WTC11 (cell line): ENCODE results near the gene SLC22A15. TPM values are rescaled to one million over a fixed set of nuclear protein-coding genes. Genes with fewer than 3 reads are reported as not detected.

Source experiments
- ATAC-seq: fragments of 200-7000 bp; cut with Tn5 transposase; 2 replicates; pipeline ENCODE4 v1.10.0; 2021; ENCODE audit warnings: mild to moderate bottlenecking, moderate library complexity
- CTCF ChIA-PET: fragments of 300-600 bp; sonication (Branson Sonifier 250); formaldehyde crosslinking; loops from one replicate; lab custom pipeline; 2021; ENCODE audit warnings: antibody characterized with exemption; lab: Charles Lee
- POLR2A ChIA-PET: fragments of 350-600 bp; sonication (Branson Sonifier 250); formaldehyde crosslinking; loops from one replicate; lab custom pipeline; 2021; ENCODE audit warnings: antibody characterized with exemption; lab: Charles Lee
- DNase-seq: peaks from one replicate; pipeline ENCODE4 v3.0.0; 2021; ENCODE audit warnings: low spot score
- H3K27ac Mint-ChIP-seq: 2 replicates; pipeline ENCODE4 v1.8.0; 2021; ENCODE audit warnings: mixed read lengths
- H3K27me3 Mint-ChIP-seq: 2 replicates; pipeline ENCODE4 v1.8.0; 2021; ENCODE audit warnings: low read depth, mild to moderate bottlenecking, moderate library complexity, mixed read lengths
- H3K36me3 Mint-ChIP-seq: 2 replicates; pipeline ENCODE4 v1.8.0; 2021; ENCODE audit warnings: mixed read lengths
- H3K4me1 Mint-ChIP-seq: 2 replicates; pipeline ENCODE4 v1.8.0; 2022; ENCODE audit warnings: mixed read lengths
- H3K4me3 Mint-ChIP-seq: 2 replicates; pipeline ENCODE4 v1.8.0; 2021; ENCODE audit warnings: mild to moderate bottlenecking, moderate library complexity, mixed read lengths
- H3K9me3 Mint-ChIP-seq: 2 replicates; pipeline ENCODE4 v1.8.0; 2021; ENCODE audit warnings: mixed read lengths
- AR ChIP-seq: fragments of 250-450 bp; sonication (Bioruptor Pico); IDR thresholded peaks from 2 replicates; pipeline ENCODE4 v1.9.0; 2021; ENCODE audit warnings: mild to moderate bottlenecking
- ATF1 ChIP-seq: sonication (generic); formaldehyde crosslinking; IDR thresholded peaks from 2 replicates; pipeline ENCODE4 v1.8.1; 2023; ENCODE audit warnings: mild to moderate bottlenecking, moderate library complexity, missing genetic modification reagents
- CBFB ChIP-seq: sonication (generic); formaldehyde crosslinking; IDR thresholded peaks from 2 replicates; pipeline ENCODE4 v1.8.1; 2022; ENCODE audit warnings: mild to moderate bottlenecking, low read depth, missing genetic modification reagents
- E2F1 ChIP-seq: sonication (generic); formaldehyde crosslinking; IDR thresholded peaks from 2 replicates; pipeline ENCODE4 v1.8.0; 2022; ENCODE audit warnings: mild to moderate bottlenecking, missing genetic modification reagents
- FOXJ3 ChIP-seq: sonication (generic); formaldehyde crosslinking; IDR thresholded peaks from 2 replicates; pipeline ENCODE4 v1.9.0; 2021; ENCODE audit warnings: missing genetic modification reagents, mild to moderate bottlenecking, borderline replicate concordance
- FOXK1 ChIP-seq: sonication (generic); formaldehyde crosslinking; IDR thresholded peaks from 2 replicates; pipeline ENCODE4 v1.8.0; 2022; ENCODE audit warnings: mild to moderate bottlenecking, moderate library complexity, missing genetic modification reagents
- FOXP1 ChIP-seq: sonication (generic); formaldehyde crosslinking; IDR thresholded peaks from 2 replicates; pipeline ENCODE4 v1.8.0; 2022; ENCODE audit warnings: missing genetic modification reagents, mild to moderate bottlenecking, moderate library complexity, borderline replicate concordance
- FOXP4 ChIP-seq: sonication (generic); formaldehyde crosslinking; IDR thresholded peaks from 2 replicates; pipeline ENCODE4 v1.8.0; 2022; ENCODE audit warnings: mild to moderate bottlenecking, missing genetic modification reagents
- GABPB1 ChIP-seq: sonication (generic); formaldehyde crosslinking; IDR thresholded peaks from 2 replicates; pipeline ENCODE4 v1.8.1; 2023; ENCODE audit warnings: mild to moderate bottlenecking, missing genetic modification reagents
- HMGA2 ChIP-seq: fragments of 250-450 bp; sonication (Bioruptor Pico); IDR thresholded peaks from 2 replicates; pipeline ENCODE4 v1.4.0; 2021; ENCODE audit warnings: mild to moderate bottlenecking, moderate library complexity
- JUN ChIP-seq: sonication (generic); formaldehyde crosslinking; IDR thresholded peaks from 2 replicates; pipeline ENCODE4 v1.8.0; 2023; ENCODE audit warnings: mild to moderate bottlenecking, missing genetic modification reagents
- OVOL2 ChIP-seq: fragments of 250-450 bp; sonication (Bioruptor Pico); IDR thresholded peaks from 2 replicates; pipeline ENCODE4 v1.9.0; 2021; ENCODE audit warnings: mild to moderate bottlenecking, borderline replicate concordance
- TCF7 ChIP-seq: sonication (generic); formaldehyde crosslinking; IDR thresholded peaks from 2 replicates; pipeline ENCODE4 v1.8.0; 2022; ENCODE audit warnings: mild to moderate bottlenecking, low read depth, missing genetic modification reagents, moderate library complexity
- ZBTB21 ChIP-seq: sonication (generic); formaldehyde crosslinking; IDR thresholded peaks from 2 replicates; pipeline ENCODE4 v1.8.1; 2023; ENCODE audit warnings: mild to moderate bottlenecking, missing genetic modification reagents, borderline replicate concordance
- ZNF121 ChIP-seq: sonication (generic); formaldehyde crosslinking; IDR thresholded peaks from 2 replicates; pipeline ENCODE4 v1.8.0; 2023; ENCODE audit warnings: missing genetic modification reagents
- ZNF317 ChIP-seq: sonication (generic); formaldehyde crosslinking; IDR thresholded peaks from 2 replicates; pipeline ENCODE4 v1.8.1; 2023; ENCODE audit warnings: low read depth, mild to moderate bottlenecking, moderate library complexity, missing genetic modification reagents, borderline replicate concordance
- total RNA-seq: library from RNA; stranded (reverse); gene quantifications from 3 replicates; pipeline ENCODE4 v1.2.3, GENCODE V29; 2021
- TF ChIP-seq, protein P1 (sequence below): sonication (generic); formaldehyde crosslinking; IDR thresholded peaks from 2 replicates; pipeline ENCODE4 v1.8.1; 2023; ENCODE audit warnings: mild to moderate bottlenecking, missing genetic modification reagents, borderline replicate concordance
- TF ChIP-seq, protein P2 (sequence below): sonication (generic); formaldehyde crosslinking; IDR thresholded peaks from 2 replicates; pipeline ENCODE4 v1.8.1; 2022; ENCODE audit warnings: mild to moderate bottlenecking, missing genetic modification reagents, moderate library complexity, borderline replicate concordance
- TF ChIP-seq, protein P3 (sequence below): sonication (generic); formaldehyde crosslinking; conservative IDR thresholded peaks from 2 replicates; pipeline ENCODE4 v1.8.1; 2022; ENCODE audit warnings: mild to moderate bottlenecking, missing genetic modification reagents
- TF ChIP-seq, protein P4 (sequence below): sonication (generic); formaldehyde crosslinking; IDR thresholded peaks from 2 replicates; pipeline ENCODE4 v1.8.0; 2022; ENCODE audit warnings: mild to moderate bottlenecking, missing genetic modification reagents

The SLC22A15 gene
- total RNA-seq, 1 experiment from 2014 or later: 4.5 TPM

DNA sequence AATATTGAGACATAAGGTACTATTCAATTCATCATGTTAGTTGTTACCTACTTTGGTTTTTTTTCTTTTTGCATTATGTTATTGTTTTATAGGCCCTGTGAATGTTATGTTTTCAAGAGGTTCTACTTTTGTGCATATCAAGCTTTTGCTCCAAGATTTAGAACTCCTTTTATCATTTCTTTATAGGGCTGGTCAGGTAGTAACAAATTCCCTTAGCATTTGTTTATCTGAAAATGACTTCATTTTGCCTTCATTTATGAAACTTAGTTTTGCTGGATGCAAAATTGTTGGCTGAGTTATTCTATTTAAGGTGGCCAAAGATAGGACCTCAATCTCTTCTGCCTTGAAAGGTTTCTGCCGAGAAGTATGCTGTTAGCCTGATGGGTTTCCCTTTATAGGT, 113.6 kb downstream of the SLC22A15 start:
- Mint-ChIP-seq H3K9me3 (peaks cover 42% of the 10 kb centered on the region), H3K4me1 (no peaks in the 10 kb centered on the region), H3K4me3 (no peak overlapping the region), H3K27ac (no peak overlapping the region), H3K36me3 (peaks cover 22% of the 10 kb centered on the region), H3K27me3 (peaks cover 4% of the 10 kb centered on the region; the same call in 1 of the 2 replicates)
- ChIA-PET CTCF (no interaction called here), POLR2A (no interaction called here)
- DNase-seq (no peak), ATAC-seq (no peak)
- no peak for TF ChIP-seq FOXK1 (CRISPR knock-in tag)
- TF ChIP-seq, protein P1, sequence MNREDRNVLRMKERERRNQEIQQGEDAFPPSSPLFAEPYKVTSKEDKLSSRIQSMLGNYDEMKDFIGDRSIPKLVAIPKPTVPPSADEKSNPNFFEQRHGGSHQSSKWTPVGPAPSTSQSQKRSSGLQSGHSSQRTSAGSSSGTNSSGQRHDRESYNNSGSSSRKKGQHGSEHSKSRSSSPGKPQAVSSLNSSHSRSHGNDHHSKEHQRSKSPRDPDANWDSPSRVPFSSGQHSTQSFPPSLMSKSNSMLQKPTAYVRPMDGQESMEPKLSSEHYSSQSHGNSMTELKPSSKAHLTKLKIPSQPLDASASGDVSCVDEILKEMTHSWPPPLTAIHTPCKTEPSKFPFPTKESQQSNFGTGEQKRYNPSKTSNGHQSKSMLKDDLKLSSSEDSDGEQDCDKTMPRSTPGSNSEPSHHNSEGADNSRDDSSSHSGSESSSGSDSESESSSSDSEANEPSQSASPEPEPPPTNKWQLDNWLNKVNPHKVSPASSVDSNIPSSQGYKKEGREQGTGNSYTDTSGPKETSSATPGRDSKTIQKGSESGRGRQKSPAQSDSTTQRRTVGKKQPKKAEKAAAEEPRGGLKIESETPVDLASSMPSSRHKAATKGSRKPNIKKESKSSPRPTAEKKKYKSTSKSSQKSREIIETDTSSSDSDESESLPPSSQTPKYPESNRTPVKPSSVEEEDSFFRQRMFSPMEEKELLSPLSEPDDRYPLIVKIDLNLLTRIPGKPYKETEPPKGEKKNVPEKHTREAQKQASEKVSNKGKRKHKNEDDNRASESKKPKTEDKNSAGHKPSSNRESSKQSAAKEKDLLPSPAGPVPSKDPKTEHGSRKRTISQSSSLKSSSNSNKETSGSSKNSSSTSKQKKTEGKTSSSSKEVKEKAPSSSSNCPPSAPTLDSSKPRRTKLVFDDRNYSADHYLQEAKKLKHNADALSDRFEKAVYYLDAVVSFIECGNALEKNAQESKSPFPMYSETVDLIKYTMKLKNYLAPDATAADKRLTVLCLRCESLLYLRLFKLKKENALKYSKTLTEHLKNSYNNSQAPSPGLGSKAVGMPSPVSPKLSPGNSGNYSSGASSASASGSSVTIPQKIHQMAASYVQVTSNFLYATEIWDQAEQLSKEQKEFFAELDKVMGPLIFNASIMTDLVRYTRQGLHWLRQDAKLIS (CRISPR knock-in tag): no peak
- TF ChIP-seq ATF1: no peak
- no peak for TF ChIP-seq ZBTB21 (CRISPR knock-in tag)
- no peak for TF ChIP-seq CBFB
- no peak for TF ChIP-seq JUN (CRISPR knock-in tag)
- TF ChIP-seq FOXP4 (CRISPR knock-in tag): no peak
- TF ChIP-seq TCF7 (CRISPR knock-in tag): no peak
- TF ChIP-seq OVOL2: no peak

DNA sequence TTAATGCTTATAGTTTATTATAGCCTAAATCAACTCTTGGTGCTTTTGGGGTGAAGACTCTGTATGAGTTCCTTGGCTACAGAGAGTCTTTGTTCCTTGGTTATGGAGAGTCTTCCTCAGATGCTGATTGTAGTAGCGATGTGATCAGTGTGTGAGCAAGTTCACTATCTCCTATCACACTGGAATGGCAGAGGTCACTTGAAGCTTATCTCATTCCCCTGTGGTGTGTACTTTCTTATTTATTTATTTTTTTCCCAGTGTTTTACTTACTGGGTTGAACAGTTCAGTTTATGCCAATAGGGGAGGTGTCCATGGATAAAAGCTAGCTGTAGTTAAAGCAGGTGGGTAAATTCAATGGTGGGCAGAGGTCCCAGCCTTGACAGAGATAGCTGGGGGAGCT, 114.8 kb downstream of the SLC22A15 start:
- ChIA-PET POLR2A (no interaction called here), CTCF (no interaction called here)
- no peak for ATAC-seq
- Mint-ChIP-seq H3K27me3 (peaks cover 4% of the 10 kb centered on the region; the same call in 1 of the 2 replicates), H3K4me3 (no peak overlapping the region), H3K36me3 (peaks cover 25% of the 10 kb centered on the region), H3K9me3 (peaks cover 53% of the 10 kb centered on the region), H3K4me1 (no peaks in the 10 kb centered on the region), H3K27ac (no peak overlapping the region)
- DNase-seq: no peak
- TF ChIP-seq OVOL2 (no peak), GABPB1 (CRISPR knock-in tag) (no peak), FOXP4 (CRISPR knock-in tag) (no peak), E2F1 (no peak), FOXJ3 (CRISPR knock-in tag) (no peak), TCF7 (CRISPR knock-in tag) (no peak), FOXP1 (CRISPR knock-in tag) (no peak), HMGA2 (CRISPR knock-in tag) (no peak), ZNF121 (CRISPR knock-in tag) (no peak), ZNF317 (CRISPR knock-in tag) (no peak), AR (no peak)
- TF ChIP-seq, protein P2, sequence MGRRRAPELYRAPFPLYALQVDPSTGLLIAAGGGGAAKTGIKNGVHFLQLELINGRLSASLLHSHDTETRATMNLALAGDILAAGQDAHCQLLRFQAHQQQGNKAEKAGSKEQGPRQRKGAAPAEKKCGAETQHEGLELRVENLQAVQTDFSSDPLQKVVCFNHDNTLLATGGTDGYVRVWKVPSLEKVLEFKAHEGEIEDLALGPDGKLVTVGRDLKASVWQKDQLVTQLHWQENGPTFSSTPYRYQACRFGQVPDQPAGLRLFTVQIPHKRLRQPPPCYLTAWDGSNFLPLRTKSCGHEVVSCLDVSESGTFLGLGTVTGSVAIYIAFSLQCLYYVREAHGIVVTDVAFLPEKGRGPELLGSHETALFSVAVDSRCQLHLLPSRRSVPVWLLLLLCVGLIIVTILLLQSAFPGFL (CRISPR knock-in tag): no peak
- TF ChIP-seq, protein P3, sequence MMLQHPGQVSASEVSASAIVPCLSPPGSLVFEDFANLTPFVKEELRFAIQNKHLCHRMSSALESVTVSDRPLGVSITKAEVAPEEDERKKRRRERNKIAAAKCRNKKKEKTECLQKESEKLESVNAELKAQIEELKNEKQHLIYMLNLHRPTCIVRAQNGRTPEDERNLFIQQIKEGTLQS (CRISPR knock-in tag): no peak
- TF ChIP-seq, protein P4, sequence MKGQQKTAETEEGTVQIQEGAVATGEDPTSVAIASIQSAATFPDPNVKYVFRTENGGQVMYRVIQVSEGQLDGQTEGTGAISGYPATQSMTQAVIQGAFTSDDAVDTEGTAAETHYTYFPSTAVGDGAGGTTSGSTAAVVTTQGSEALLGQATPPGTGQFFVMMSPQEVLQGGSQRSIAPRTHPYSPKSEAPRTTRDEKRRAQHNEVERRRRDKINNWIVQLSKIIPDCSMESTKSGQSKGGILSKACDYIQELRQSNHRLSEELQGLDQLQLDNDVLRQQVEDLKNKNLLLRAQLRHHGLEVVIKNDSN: no peak
